GM23248 (cell line): Measurements from ENCODE around the gene FBLIM1.
"Not testable (repeated sequence)": the region's sequence is repeated elsewhere in the genome, so short reads cannot be mapped to it uniquely, and the experiment has no call there.

ENCODE experiments used
- EZH2 ChIP-seq: fragments of 200-600 bp; sonication (generic); IDR thresholded peaks from 2 replicates; pipeline ENCODE4 v1.6.1; 2018; ENCODE audit warnings: antibody characterized with exemption, mild to moderate bottlenecking; ENCODE audit not compliant: insufficient read depth, poor library complexity, severe bottlenecking
- EZH2phosphoT487 ChIP-seq: fragments of 200-600 bp; sonication (generic); IDR thresholded peaks from 2 replicates; pipeline ENCODE4 v1.6.1; 2018; ENCODE audit warnings: antibody characterized with exemption, moderate library complexity, mild to moderate bottlenecking, low read depth; ENCODE audit not compliant: insufficient read depth

GRCh38 chr1:15827567-15827966, 69.0 kb downstream of the FBLIM1 start:
- not testable (repeated sequence) for TF ChIP-seq EZH2, EZH2phosphoT487
